Measurements from ENCODE around the gene NDUFS4. TPM values are rescaled to one million over a fixed set of nuclear protein-coding genes. Genes with fewer than 3 reads are reported as not detected.
A peak's percentile ranks its signal among the peaks of the same experiment; 100 is the strongest.

The NDUFS4 gene
- total and polyA plus RNA-seq, 2 of the 4 experiments (the other 2 are of a cell fraction): 34.2 to 70.1 TPM

DNA sequence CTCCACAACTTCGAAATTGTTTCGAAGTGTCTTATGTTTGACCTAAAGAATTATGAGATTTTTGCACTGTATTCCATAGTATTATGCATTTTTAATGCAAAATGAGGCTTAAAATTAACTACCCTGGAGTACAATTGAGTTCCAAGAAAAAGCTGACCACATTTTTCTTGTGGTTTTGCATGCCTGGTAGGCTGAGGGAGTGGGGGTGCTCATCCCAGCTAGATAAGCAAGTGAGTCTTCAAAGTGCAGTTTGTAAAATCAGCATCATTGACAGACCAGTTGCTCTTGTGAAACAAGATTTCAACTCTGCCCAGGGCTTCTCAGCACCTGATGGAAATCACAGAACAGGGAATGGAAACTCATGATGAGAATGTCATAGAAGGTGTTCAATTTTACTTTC is 17.0 kb upstream of the NDUFS4 start:
- no peak overlapping the region for H3K18ac ChIP-seq (ENCODE audit: low read depth, low read length)
- no peak overlapping the region for H2AK5ac ChIP-seq (ENCODE audit: low read depth, low read length)
- H3K56ac ChIP-seq (ENCODE audit: extremely low read depth, insufficient read depth, low read length): no peak overlapping the region
- H3K4me2 ChIP-seq (ENCODE audit: low read depth, low read length): no peak overlapping the region
- H2BK5ac ChIP-seq (ENCODE audit: low read depth, low read length, poor library complexity, severe bottlenecking): no peak overlapping the region
- CTCF ChIA-PET: no interaction called here
- ATAC-seq (ENCODE audit: low read depth): peak; percentile 61
- no peak overlapping the region for H2BK20ac ChIP-seq (ENCODE audit: low read depth, low read length)
- H3K4ac ChIP-seq (ENCODE audit: low read depth, low read length): no peak overlapping the region
- no peak overlapping the region for H3K14ac ChIP-seq (replicated peaks; ENCODE audit: low read depth, low read length)
- H2AFZ ChIP-seq (replicated peaks; ENCODE audit: low read length, poor library complexity): no peak overlapping the region
- H3K27ac ChIP-seq (ENCODE audit: insufficient read depth, low read length): no peak overlapping the region
- H3K79me1 ChIP-seq (ENCODE audit: low read depth in 1 of 2, low read length in 2 of 2): no peaks in the 10 kb centered on the region
- no peak overlapping the region for H4K5ac ChIP-seq (ENCODE audit: low read depth, low read length)
- in situ Hi-C loops (cut with MboI; ENCODE audit: low sequenced_read_pairs) (no loop called here), intact Hi-C loops (cut with micrococcal nuclease) (no loop called here), dilution Hi-C loops (cut with HindIII; ENCODE audit: low sequenced_read_pairs, unreplicated experiment) (no loop called here)
- no peaks in the 10 kb centered on the region; the same call in 1 of the 2 replicates for H3K27me3 ChIP-seq (ENCODE audit: control insufficient read depth, insufficient read depth, low read length)
- H3K23ac ChIP-seq (ENCODE audit: low read depth, low read length): no peak overlapping the region
- no peaks in the 10 kb centered on the region for H3K9me1 ChIP-seq (ENCODE audit: insufficient read depth, low read length)
- no peaks in the 10 kb centered on the region for H3K36me3 ChIP-seq (ENCODE audit: control insufficient read depth, insufficient read depth, low read length)
- H2AK9ac ChIP-seq (replicated peaks; ENCODE audit: low read depth, low read length, poor library complexity): no peak overlapping the region
- POLR2A ChIA-PET (ENCODE audit: unreplicated experiment): no interaction called here
- no peak overlapping the region for H2BK120ac ChIP-seq (ENCODE audit: low read depth, low read length)
- H3K9ac ChIP-seq (ENCODE audit: low read depth, low read length): no peak overlapping the region
- no peak overlapping the region for H3K4me3 ChIP-seq (ENCODE audit: insufficient read depth, low read depth, low read length)
- H3K9me3 ChIP-seq (ENCODE audit: control insufficient read depth, insufficient read depth, low read length): no peaks in the 10 kb centered on the region
- WGBS, 2 experiments (ENCODE audit: extremely low coverage in 2 of 2, insufficient read length in 1 of 2): no CpG with 5 or more reads among the region's 2 CpGs
- no peaks in the 10 kb centered on the region for H3K4me1 ChIP-seq (ENCODE audit: control insufficient read depth, insufficient read depth, low read length)
- H4K8ac ChIP-seq (ENCODE audit: low read depth in 2 of 2, low read length in 2 of 2): no peak overlapping the region
- TF ChIP-seq MXI1 (IDR thresholded peaks at IDR 0.05; ENCODE audit: borderline replicate concordance, low read depth, low read length) (no peak), CHD1 (IDR thresholded peaks at IDR 0.05; ENCODE audit: low read depth, low read length) (no peak), FOS (IDR thresholded peaks at IDR 0.05; ENCODE audit: low read depth, low read length) (no peak)
- TF ChIP-seq, protein P1, sequence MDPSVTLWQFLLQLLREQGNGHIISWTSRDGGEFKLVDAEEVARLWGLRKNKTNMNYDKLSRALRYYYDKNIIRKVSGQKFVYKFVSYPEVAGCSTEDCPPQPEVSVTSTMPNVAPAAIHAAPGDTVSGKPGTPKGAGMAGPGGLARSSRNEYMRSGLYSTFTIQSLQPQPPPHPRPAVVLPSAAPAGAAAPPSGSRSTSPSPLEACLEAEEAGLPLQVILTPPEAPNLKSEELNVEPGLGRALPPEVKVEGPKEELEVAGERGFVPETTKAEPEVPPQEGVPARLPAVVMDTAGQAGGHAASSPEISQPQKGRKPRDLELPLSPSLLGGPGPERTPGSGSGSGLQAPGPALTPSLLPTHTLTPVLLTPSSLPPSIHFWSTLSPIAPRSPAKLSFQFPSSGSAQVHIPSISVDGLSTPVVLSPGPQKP (IDR thresholded peaks at IDR 0.05; ENCODE audit: borderline replicate concordance, low read depth, low read length): no peak
- TF ChIP-seq, protein P2, sequence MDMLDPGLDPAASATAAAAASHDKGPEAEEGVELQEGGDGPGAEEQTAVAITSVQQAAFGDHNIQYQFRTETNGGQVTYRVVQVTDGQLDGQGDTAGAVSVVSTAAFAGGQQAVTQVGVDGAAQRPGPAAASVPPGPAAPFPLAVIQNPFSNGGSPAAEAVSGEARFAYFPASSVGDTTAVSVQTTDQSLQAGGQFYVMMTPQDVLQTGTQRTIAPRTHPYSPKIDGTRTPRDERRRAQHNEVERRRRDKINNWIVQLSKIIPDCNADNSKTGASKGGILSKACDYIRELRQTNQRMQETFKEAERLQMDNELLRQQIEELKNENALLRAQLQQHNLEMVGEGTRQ (IDR thresholded peaks at IDR 0.05; ENCODE audit: low read depth, low read length): no peak
- BruUV-seq (replicated peaks): no TSS peak
- H4K20me1 ChIP-seq (ENCODE audit: insufficient read depth, low read length): no peaks in the 10 kb centered on the region
- H2BK15ac ChIP-seq (ENCODE audit: low read depth, low read length): no peak overlapping the region
- H4K91ac ChIP-seq (ENCODE audit: insufficient read depth, low read depth, low read length): no peak overlapping the region
- peak; percentile 66 for DNase-seq
